SH-SY5Y (cell line): ENCODE results near the gene RPLP1.

Experiments
- GATA2 ChIP-seq: IDR thresholded peaks from 2 replicates; pipeline ENCODE4 v1.6.1; 2011; ENCODE audit warnings: mild to moderate bottlenecking, low read depth, low read length
- GATA3 ChIP-seq: IDR thresholded peaks from 2 replicates; pipeline ENCODE4 v1.6.1; 2011; ENCODE audit warnings: low read depth, mild to moderate bottlenecking, low read length, moderate library complexity

DNA sequence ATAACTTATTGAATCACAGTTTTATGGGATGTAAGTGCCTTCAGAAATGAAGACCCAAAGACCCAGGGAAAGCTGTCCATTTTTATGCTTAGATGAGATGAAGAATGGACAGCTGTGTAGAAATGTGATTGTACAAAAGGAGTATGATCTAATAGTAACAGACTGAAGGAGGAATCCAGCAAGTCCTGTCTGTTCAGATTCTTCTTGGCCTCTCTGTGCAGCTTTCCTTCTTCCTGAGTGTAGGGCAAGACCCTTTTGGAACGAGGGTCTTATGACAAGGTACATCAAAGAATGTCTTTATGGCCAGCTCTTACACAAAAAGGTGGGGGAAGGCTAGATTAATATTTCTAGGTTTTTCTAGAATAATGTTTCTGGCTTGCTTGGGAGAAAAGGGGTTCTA is 39.9 kb upstream of the RPLP1 start:
- TF ChIP-seq GATA2 (no peak), GATA3 (no peak)
